ENCODE data around the gene ILF3. TPM values are rescaled to one million over a fixed set of nuclear protein-coding genes. Genes with fewer than 3 reads are reported as not detected.

ILF3 gene
- total RNA-seq, 1 experiment from 2014 or later: 113 TPM

DNA sequence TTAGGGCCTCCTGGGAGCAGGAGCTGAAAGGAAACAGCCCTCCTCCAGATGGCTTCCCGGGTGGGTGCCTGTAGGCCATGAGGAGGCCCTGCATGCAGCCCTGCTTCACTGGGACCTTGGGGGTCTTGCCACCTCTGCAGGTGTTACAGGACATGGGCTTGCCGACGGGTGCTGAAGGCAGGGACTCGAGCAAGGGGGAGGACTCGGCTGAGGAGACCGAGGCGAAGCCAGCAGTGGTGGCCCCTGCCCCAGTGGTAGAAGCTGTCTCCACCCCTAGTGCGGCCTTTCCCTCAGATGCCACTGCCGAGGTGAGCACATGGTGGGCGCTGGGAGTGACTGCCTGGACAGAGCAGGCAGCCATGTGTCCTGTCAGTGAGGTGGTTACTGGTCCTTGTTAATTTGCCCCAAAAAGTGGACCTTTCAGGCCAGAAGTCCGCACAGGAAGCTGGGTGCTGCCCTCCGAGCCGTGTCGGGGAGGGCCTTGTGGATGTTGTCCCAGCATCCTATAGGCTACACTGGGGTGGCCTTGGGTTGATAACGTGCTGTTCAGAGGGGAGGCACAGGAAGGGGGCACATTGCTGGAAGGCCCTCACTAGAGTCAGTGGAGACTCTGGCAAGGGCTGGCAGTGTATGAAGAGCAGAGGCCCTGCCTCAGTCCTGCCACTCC is 28.4 kb downstream of the ILF3 start:
- no peak overlapping the region for H3K9ac ChIP-seq (ENCODE audit: low read length)
- no peaks in the 10 kb centered on the region for H3K4me1 ChIP-seq (ENCODE audit: low read length)
- peaks cover 36% of the 10 kb centered on the region for H4K20me1 ChIP-seq (ENCODE audit: insufficient read depth, low read depth, low read length)
- H2AFZ ChIP-seq (ENCODE audit: low read length): no peak overlapping the region
- peaks cover 76% of the 10 kb centered on the region for H3K36me3 ChIP-seq (ENCODE audit: insufficient read depth, low read length)
- H3K79me2 ChIP-seq (ENCODE audit: low read length): peaks cover 15% of the 10 kb centered on the region
- H3K27ac ChIP-seq (ENCODE audit: low read length): no peak overlapping the region
- no peaks in the 10 kb centered on the region for H3K27me3 ChIP-seq (ENCODE audit: low read length)
- no peaks in the 10 kb centered on the region for H3K9me2 ChIP-seq (replicated peaks; ENCODE audit: insufficient read depth, low read length)
- H3K9me3 ChIP-seq (ENCODE audit: low read length): no peaks in the 10 kb centered on the region
- DNase-seq: no peak
- H3K4me2 ChIP-seq (ENCODE audit: low read depth, low read length, poor library complexity, severe bottlenecking): no peak overlapping the region
- H3K4me3 ChIP-seq (ENCODE audit: low read length): no peak overlapping the region

DNA sequence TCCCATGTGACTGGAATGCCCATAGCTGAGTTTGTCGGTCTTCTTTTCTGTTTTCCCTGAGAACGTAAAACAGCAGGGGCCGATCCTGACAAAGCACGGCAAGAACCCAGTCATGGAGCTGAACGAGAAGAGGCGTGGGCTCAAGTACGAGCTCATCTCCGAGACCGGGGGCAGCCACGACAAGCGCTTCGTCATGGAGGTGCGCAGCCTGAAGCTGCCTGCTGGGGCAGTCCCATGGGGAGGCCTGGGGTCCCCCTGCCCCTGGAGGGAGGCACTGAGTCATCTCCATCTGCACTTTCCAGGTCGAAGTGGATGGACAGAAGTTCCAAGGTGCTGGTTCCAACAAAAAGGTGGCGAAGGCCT is 28.9 kb downstream of the ILF3 start:
- Histone ChIP-seq H3K4me1 (ENCODE audit: low read length) (no peaks in the 10 kb centered on the region), H3K9me3 (ENCODE audit: low read length) (no peaks in the 10 kb centered on the region), H3K9me2 (replicated peaks; ENCODE audit: insufficient read depth, low read length) (no peaks in the 10 kb centered on the region), H3K27ac (ENCODE audit: low read length) (no peak overlapping the region), H3K4me3 (ENCODE audit: low read length) (no peak overlapping the region), H3K9ac (ENCODE audit: low read length) (no peak overlapping the region), H3K79me2 (ENCODE audit: low read length) (peaks cover 11% of the 10 kb centered on the region), H4K20me1 (ENCODE audit: insufficient read depth, low read depth, low read length) (peaks cover 35% of the 10 kb centered on the region), H3K4me2 (ENCODE audit: low read depth, low read length, poor library complexity, severe bottlenecking) (no peak overlapping the region), H2AFZ (ENCODE audit: low read length) (no peak overlapping the region), H3K27me3 (ENCODE audit: low read length) (no peaks in the 10 kb centered on the region), H3K36me3 (ENCODE audit: insufficient read depth, low read length) (peaks cover 75% of the 10 kb centered on the region)
- no peak for DNase-seq

GRCh38 chr19:10683582-10683981 is 29.4 kb downstream of the ILF3 start:
- H3K9me3 ChIP-seq (ENCODE audit: low read length): no peaks in the 10 kb centered on the region
- H3K4me2 ChIP-seq (ENCODE audit: low read depth, low read length, poor library complexity, severe bottlenecking): no peak overlapping the region
- no peak overlapping the region for H3K4me3 ChIP-seq (ENCODE audit: low read length)
- no peak for DNase-seq
- H3K27me3 ChIP-seq (ENCODE audit: low read length): no peaks in the 10 kb centered on the region
- H3K36me3 ChIP-seq (ENCODE audit: insufficient read depth, low read length): peaks cover 70% of the 10 kb centered on the region
- H3K27ac ChIP-seq (ENCODE audit: low read length): no peak overlapping the region
- H3K79me2 ChIP-seq (ENCODE audit: low read length): peaks cover 8% of the 10 kb centered on the region
- no peaks in the 10 kb centered on the region for H3K9me2 ChIP-seq (replicated peaks; ENCODE audit: insufficient read depth, low read length)
- H2AFZ ChIP-seq (ENCODE audit: low read length): no peak overlapping the region
- peaks cover 35% of the 10 kb centered on the region for H4K20me1 ChIP-seq (ENCODE audit: insufficient read depth, low read depth, low read length)
- H3K4me1 ChIP-seq (ENCODE audit: low read length): no peaks in the 10 kb centered on the region
- H3K9ac ChIP-seq (ENCODE audit: low read length): no peak overlapping the region

DNA sequence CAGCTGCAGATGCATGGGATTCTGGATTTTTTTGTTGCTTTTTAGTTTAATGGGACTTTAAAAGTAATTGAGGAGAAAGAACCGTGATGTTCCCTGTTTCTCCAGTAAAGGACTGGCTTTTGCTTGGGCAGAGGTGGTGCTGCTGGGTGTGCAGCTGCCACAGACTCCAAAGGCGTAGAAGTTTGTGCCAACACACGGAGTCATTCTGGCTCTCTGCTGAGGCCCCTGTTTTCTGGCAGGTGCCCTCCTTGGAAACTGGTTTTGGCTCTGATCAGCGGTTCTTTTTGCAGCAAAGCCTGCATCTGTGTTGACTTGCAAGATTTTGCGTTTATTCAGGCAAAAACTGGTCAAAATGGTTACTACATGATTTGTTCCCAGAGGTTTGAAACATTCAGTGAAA is 31.1 kb downstream of the ILF3 start:
- Histone ChIP-seq H3K9me3 (ENCODE audit: low read length) (no peaks in the 10 kb centered on the region), H4K20me1 (ENCODE audit: insufficient read depth, low read depth, low read length) (peaks cover 35% of the 10 kb centered on the region), H3K27me3 (ENCODE audit: low read length) (no peaks in the 10 kb centered on the region), H3K36me3 (ENCODE audit: insufficient read depth, low read length) (peaks cover 68% of the 10 kb centered on the region), H3K4me2 (ENCODE audit: low read depth, low read length, poor library complexity, severe bottlenecking) (no peak overlapping the region), H3K4me3 (ENCODE audit: low read length) (no peak overlapping the region), H2AFZ (ENCODE audit: low read length) (no peak overlapping the region), H3K27ac (ENCODE audit: low read length) (no peak overlapping the region), H3K79me2 (ENCODE audit: low read length) (peaks cover 3% of the 10 kb centered on the region; the same call in 1 of the 2 replicates), H3K4me1 (ENCODE audit: low read length) (no peaks in the 10 kb centered on the region), H3K9me2 (replicated peaks; ENCODE audit: insufficient read depth, low read length) (no peaks in the 10 kb centered on the region), H3K9ac (ENCODE audit: low read length) (no peak overlapping the region)
- no peak for DNase-seq

DNA sequence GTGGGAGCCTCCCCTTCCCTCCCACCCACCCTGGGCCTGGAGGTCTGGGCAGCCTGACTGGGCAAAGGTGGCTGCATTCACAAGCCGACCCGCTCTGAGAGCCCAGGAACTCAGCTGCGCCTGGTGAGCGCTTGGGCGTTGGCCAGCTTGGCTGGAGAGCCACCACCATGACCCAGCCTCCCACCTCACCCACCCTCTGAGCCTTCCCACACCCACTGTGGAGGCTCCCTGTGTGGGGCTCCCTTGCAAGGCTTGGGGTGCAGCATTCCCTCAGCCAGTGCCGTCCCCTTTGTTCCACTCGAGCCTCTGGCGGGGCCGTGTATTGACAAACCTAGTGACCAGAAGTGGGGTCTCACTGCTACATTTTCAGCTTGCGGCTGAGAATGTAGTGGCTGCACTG is 32.0 kb downstream of the ILF3 start:
- H3K4me3 ChIP-seq (ENCODE audit: low read length): no peak overlapping the region
- H3K27me3 ChIP-seq (ENCODE audit: low read length): no peaks in the 10 kb centered on the region
- no peak overlapping the region for H3K4me2 ChIP-seq (ENCODE audit: low read depth, low read length, poor library complexity, severe bottlenecking)
- no peak for DNase-seq
- H4K20me1 ChIP-seq (ENCODE audit: insufficient read depth, low read depth, low read length): peaks cover 33% of the 10 kb centered on the region; the same call in 1 of the 2 replicates
- no peaks in the 10 kb centered on the region for H3K9me3 ChIP-seq (ENCODE audit: low read length)
- no peak overlapping the region for H3K9ac ChIP-seq (ENCODE audit: low read length)
- H3K36me3 ChIP-seq (ENCODE audit: insufficient read depth, low read length): peaks cover 65% of the 10 kb centered on the region
- H3K27ac ChIP-seq (ENCODE audit: low read length): no peak overlapping the region
- H3K79me2 ChIP-seq (ENCODE audit: low read length): peaks cover 3% of the 10 kb centered on the region; the same call in 1 of the 2 replicates
- no peaks in the 10 kb centered on the region for H3K4me1 ChIP-seq (ENCODE audit: low read length)
- no peak overlapping the region for H2AFZ ChIP-seq (ENCODE audit: low read length)
- H3K9me2 ChIP-seq (replicated peaks; ENCODE audit: insufficient read depth, low read length): no peaks in the 10 kb centered on the region

DNA sequence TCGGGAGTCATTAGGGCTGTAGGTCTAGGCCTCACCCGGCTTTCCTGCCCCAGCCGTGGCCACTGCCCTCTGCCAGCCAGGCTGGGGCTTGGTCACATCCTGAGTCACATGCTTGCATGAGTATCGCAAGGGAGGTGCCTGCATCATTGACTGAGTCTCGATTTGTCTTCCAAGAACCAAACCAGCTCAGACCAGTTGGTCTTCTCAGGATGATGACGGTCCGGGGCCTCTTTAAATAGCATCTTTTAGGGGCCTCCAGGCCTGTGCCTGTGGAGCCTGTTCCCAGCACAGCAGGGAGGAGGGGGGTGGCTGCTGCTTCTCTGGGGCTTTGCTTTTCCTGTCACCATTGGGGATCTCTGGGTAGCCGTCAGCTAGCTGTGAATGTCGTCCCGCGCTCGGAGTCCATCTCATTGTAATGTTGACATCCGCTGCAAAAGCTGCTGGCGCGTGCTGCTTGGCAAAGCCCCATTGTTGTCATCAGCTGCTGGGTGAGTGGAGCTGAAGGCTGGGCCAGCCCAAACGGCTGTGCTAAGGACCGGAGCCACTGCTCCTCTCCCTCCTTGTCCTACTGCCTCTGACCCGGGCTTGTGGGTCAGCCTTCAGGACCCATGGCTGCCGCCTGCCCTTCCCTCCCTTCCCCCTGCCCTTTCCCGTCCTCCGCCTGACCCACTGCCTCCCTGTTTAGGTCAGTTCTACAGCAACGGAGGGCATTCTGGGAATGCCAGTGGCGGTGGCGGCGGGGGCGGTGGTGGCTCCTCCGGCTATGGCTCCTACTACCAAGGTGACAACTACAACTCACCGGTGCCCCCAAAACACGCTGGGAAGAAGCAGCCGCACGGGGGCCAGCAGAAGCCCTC is 32.7 kb downstream of the ILF3 start:
- H3K9me3 ChIP-seq (ENCODE audit: low read length): no peaks in the 10 kb centered on the region
- no peak for DNase-seq

GRCh38 chr19:10687518-10688288 is 33.6 kb downstream of the ILF3 start:
- DNase-seq: no peak
- peaks cover 59% of the 10 kb centered on the region for H3K36me3 ChIP-seq (ENCODE audit: insufficient read depth, low read length)
- no peaks in the 10 kb centered on the region for H3K27me3 ChIP-seq (ENCODE audit: low read length)
- no peak overlapping the region for H3K27ac ChIP-seq (ENCODE audit: low read length)
- H3K9ac ChIP-seq (ENCODE audit: low read length): no peak overlapping the region
- H3K79me2 ChIP-seq (ENCODE audit: low read length): peaks cover 3% of the 10 kb centered on the region; the same call in 1 of the 2 replicates
- no peak overlapping the region for H2AFZ ChIP-seq (ENCODE audit: low read length)
- no peak overlapping the region for H3K4me3 ChIP-seq (ENCODE audit: low read length)
- no peaks in the 10 kb centered on the region for H3K9me2 ChIP-seq (replicated peaks; ENCODE audit: insufficient read depth, low read length)
- H3K4me1 ChIP-seq (ENCODE audit: low read length): no peaks in the 10 kb centered on the region
- peaks cover 43% of the 10 kb centered on the region; the same call in 1 of the 2 replicates for H4K20me1 ChIP-seq (ENCODE audit: insufficient read depth, low read depth, low read length)
- H3K9me3 ChIP-seq (ENCODE audit: low read length): no peaks in the 10 kb centered on the region
- no peak overlapping the region for H3K4me2 ChIP-seq (ENCODE audit: low read depth, low read length, poor library complexity, severe bottlenecking)

More for the DNA sequence above, 32.7 kb downstream of the ILF3 start:
- H3K4me3 ChIP-seq (ENCODE audit: low read length): no peak overlapping the region
- no peak overlapping the region for H3K4me2 ChIP-seq (ENCODE audit: low read depth, low read length, poor library complexity, severe bottlenecking)
- H3K9me2 ChIP-seq (replicated peaks; ENCODE audit: insufficient read depth, low read length): no peaks in the 10 kb centered on the region
- no peaks in the 10 kb centered on the region for H3K27me3 ChIP-seq (ENCODE audit: low read length)
- peaks cover 37% of the 10 kb centered on the region; the same call in 1 of the 2 replicates for H4K20me1 ChIP-seq (ENCODE audit: insufficient read depth, low read depth, low read length)
- H3K4me1 ChIP-seq (ENCODE audit: low read length): no peaks in the 10 kb centered on the region
- H3K27ac ChIP-seq (ENCODE audit: low read length): no peak overlapping the region
- peaks cover 67% of the 10 kb centered on the region for H3K36me3 ChIP-seq (ENCODE audit: insufficient read depth, low read length)
- H3K79me2 ChIP-seq (ENCODE audit: low read length): peaks cover 3% of the 10 kb centered on the region; the same call in 1 of the 2 replicates
- no peak overlapping the region for H2AFZ ChIP-seq (ENCODE audit: low read length)
- no peak overlapping the region for H3K9ac ChIP-seq (ENCODE audit: low read length)

Measured in Karpas-422 (cell line).